GM23338 (cell line): ENCODE data around the gene PPIP5K1. TPM values are rescaled to one million over a fixed set of nuclear protein-coding genes. Genes with fewer than 3 reads are reported as not detected.

Experiments used
- ETS1 ChIP-seq: IDR thresholded peaks from 2 replicates; pipeline ENCODE4 v1.6.1; 2016; ENCODE audit warnings: antibody characterized with exemption
- EZH2 ChIP-seq: fragments of 200-600 bp; sonication (generic); IDR thresholded peaks from one replicate; pipeline ENCODE4 v1.8.0; 2017; ENCODE audit warnings: antibody characterized with exemption, mild to moderate bottlenecking, low read depth; ENCODE audit not compliant: unreplicated experiment
- EZH2phosphoT487 ChIP-seq: fragments of 200-600 bp; sonication (generic); IDR thresholded peaks from one replicate; pipeline ENCODE4 v1.8.1; 2018; ENCODE audit warnings: antibody characterized with exemption; ENCODE audit not compliant: unreplicated experiment
- POLR2AphosphoS5 ChIP-seq: IDR thresholded peaks from 2 replicates; pipeline ENCODE4 v1.6.1; 2016; ENCODE audit warnings: antibody characterized with exemption, low read depth
- STAT1 ChIP-seq: IDR thresholded peaks from one replicate; pipeline ENCODE4 v1.6.1; 2016; ENCODE audit warnings: antibody characterized with exemption; ENCODE audit not compliant: unreplicated experiment
- ZNF331 ChIP-seq: fragments of 250-450 bp; sonication (Bioruptor Pico); IDR thresholded peaks from 2 replicates; pipeline ENCODE4 v1.5.0; 2020; ENCODE audit warnings: low read depth, mild to moderate bottlenecking, moderate library complexity
- polyA plus RNA-seq: library from polyadenylated mRNA; unstranded; fragments of >200 nt; fragmentation: Nextera tagmentation; extraction: Ambion mirVana; gene quantifications from 2 replicates; pipeline ENCODE4 v1.2.1, GENCODE V29; 2016
- total RNA-seq: library from RNA; depleted of rRNA; stranded (reverse); fragments of >200 nt; shearing (Covaris generic); gene quantifications from 2 replicates; pipeline ENCODE4 v1.2.3, GENCODE V29; 2014
- TF ChIP-seq, protein P1 (sequence below): fragments of 250-450 bp; sonication (Bioruptor Pico); IDR thresholded peaks from 2 replicates; pipeline ENCODE4 v1.5.0; 2020; ENCODE audit warnings: mild to moderate bottlenecking, moderate library complexity
- TF ChIP-seq, protein P2 (sequence below): IDR thresholded peaks from one replicate; pipeline ENCODE4 v1.6.1; 2018; ENCODE audit warnings: antibody characterized with exemption; ENCODE audit not compliant: unreplicated experiment

The PPIP5K1 gene
- total and polyA plus RNA-seq, 2 experiments from 2014 or later = 5.8 to 23.5 TPM

- TF ChIP-seq, protein P1, sequence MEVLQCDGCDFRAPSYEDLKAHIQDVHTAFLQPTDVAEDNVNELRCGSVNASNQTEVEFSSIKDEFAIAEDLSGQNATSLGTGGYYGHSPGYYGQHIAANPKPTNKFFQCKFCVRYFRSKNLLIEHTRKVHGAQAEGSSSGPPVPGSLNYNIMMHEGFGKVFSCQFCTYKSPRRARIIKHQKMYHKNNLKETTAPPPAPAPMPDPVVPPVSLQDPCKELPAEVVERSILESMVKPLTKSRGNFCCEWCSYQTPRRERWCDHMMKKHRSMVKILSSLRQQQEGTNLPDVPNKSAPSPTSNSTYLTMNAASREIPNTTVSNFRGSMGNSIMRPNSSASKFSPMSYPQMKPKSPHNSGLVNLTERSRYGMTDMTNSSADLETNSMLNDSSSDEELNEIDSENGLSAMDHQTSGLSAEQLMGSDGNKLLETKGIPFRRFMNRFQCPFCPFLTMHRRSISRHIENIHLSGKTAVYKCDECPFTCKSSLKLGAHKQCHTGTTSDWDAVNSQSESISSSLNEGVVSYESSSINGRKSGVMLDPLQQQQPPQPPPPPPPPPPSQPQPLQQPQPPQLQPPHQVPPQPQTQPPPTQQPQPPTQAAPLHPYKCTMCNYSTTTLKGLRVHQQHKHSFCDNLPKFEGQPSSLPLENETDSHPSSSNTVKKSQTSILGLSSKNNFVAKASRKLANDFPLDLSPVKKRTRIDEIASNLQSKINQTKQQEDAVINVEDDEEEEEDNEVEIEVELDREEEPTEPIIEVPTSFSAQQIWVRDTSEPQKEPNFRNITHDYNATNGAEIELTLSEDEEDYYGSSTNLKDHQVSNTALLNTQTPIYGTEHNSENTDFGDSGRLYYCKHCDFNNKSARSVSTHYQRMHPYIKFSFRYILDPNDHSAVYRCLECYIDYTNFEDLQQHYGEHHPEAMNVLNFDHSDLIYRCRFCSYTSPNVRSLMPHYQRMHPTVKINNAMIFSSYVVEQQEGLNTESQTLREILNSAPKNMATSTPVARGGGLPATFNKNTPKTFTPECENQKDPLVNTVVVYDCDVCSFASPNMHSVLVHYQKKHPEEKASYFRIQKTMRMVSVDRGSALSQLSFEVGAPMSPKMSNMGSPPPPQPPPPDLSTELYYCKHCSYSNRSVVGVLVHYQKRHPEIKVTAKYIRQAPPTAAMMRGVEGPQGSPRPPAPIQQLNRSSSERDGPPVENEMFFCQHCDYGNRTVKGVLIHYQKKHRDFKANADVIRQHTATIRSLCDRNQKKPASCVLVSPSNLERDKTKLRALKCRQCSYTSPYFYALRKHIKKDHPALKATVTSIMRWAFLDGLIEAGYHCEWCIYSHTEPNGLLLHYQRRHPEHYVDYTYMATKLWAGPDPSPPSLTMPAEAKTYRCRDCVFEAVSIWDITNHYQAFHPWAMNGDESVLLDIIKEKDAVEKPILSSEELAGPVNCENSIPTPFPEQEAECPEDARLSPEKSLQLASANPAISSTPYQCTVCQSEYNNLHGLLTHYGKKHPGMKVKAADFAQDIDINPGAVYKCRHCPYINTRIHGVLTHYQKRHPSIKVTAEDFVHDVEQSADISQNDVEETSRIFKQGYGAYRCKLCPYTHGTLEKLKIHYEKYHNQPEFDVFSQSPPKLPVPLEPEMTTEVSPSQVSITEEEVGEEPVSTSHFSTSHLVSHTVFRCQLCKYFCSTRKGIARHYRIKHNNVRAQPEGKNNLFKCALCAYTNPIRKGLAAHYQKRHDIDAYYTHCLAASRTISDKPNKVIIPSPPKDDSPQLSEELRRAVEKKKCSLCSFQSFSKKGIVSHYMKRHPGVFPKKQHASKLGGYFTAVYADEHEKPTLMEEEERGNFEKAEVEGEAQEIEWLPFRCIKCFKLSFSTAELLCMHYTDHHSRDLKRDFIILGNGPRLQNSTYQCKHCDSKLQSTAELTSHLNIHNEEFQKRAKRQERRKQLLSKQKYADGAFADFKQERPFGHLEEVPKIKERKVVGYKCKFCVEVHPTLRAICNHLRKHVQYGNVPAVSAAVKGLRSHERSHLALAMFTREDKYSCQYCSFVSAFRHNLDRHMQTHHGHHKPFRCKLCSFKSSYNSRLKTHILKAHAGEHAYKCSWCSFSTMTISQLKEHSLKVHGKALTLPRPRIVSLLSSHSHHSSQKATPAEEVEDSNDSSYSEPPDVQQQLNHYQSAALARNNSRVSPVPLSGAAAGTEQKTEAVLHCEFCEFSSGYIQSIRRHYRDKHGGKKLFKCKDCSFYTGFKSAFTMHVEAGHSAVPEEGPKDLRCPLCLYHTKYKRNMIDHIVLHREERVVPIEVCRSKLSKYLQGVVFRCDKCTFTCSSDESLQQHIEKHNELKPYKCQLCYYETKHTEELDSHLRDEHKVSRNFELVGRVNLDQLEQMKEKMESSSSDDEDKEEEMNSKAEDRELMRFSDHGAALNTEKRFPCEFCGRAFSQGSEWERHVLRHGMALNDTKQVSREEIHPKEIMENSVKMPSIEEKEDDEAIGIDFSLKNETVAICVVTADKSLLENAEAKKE = no peak
- no peak for TF ChIP-seq POLR2AphosphoS5
- no peak for TF ChIP-seq EZH2phosphoT487
- TF ChIP-seq ZNF331 (CRISPR knock-in tag) = no peak
- TF ChIP-seq, protein P2, sequence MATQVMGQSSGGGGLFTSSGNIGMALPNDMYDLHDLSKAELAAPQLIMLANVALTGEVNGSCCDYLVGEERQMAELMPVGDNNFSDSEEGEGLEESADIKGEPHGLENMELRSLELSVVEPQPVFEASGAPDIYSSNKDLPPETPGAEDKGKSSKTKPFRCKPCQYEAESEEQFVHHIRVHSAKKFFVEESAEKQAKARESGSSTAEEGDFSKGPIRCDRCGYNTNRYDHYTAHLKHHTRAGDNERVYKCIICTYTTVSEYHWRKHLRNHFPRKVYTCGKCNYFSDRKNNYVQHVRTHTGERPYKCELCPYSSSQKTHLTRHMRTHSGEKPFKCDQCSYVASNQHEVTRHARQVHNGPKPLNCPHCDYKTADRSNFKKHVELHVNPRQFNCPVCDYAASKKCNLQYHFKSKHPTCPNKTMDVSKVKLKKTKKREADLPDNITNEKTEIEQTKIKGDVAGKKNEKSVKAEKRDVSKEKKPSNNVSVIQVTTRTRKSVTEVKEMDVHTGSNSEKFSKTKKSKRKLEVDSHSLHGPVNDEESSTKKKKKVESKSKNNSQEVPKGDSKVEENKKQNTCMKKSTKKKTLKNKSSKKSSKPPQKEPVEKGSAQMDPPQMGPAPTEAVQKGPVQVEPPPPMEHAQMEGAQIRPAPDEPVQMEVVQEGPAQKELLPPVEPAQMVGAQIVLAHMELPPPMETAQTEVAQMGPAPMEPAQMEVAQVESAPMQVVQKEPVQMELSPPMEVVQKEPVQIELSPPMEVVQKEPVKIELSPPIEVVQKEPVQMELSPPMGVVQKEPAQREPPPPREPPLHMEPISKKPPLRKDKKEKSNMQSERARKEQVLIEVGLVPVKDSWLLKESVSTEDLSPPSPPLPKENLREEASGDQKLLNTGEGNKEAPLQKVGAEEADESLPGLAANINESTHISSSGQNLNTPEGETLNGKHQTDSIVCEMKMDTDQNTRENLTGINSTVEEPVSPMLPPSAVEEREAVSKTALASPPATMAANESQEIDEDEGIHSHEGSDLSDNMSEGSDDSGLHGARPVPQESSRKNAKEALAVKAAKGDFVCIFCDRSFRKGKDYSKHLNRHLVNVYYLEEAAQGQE = no peak
- TF ChIP-seq STAT1 = no peak
- no peak for TF ChIP-seq ETS1
- no peak for TF ChIP-seq EZH2
Measured at GRCh38 chr15:43508991-43509659, 80.9 kb downstream of the PPIP5K1 start (continued).
